Measurements from ENCODE around the gene TRIM40. TPM values are rescaled to one million over a fixed set of nuclear protein-coding genes. Genes with fewer than 3 reads are reported as not detected.

Gene TRIM40
- total RNA-seq, 1 donor from 2014 or later: not detected

GRCh38 chr6:30121446-30122366, 14.2 kb upstream of the TRIM40 start:
- H3K27ac Mint-ChIP-seq (ENCODE audit: unreplicated experiment): no peak overlapping the region
- FAIRE-seq (no peak), DNase-seq (ENCODE audit: low read depth) (no peak)
- no peak overlapping the region for H3K4me3 Mint-ChIP-seq (ENCODE audit: unreplicated experiment)
- Histone ChIP-seq H4K20me1 (ENCODE audit: insufficient read depth, low read length) (no peaks in the 10 kb centered on the region), H3K79me2 (ENCODE audit: insufficient read depth, low read length) (no peaks in the 10 kb centered on the region), H3K9me3 (ENCODE audit: insufficient read depth, low read depth, low read length) (no peaks in the 10 kb centered on the region), H3K4me3 (ENCODE audit: insufficient read depth, low read depth, low read length) (no peak overlapping the region), H3K36me3 (ENCODE audit: insufficient read depth, low read length) (no peaks in the 10 kb centered on the region), H3K4me2 (ENCODE audit: low read length) (no peak overlapping the region), H3K27ac (ENCODE audit: low read depth, low read length) (no peak overlapping the region), H2AFZ (ENCODE audit: low read depth, low read length) (no peak overlapping the region), H3K4me1 (ENCODE audit: insufficient read depth, low read length) (no peaks in the 10 kb centered on the region), H3K9ac (ENCODE audit: low read length) (no peak overlapping the region), H3K27me3 (ENCODE audit: insufficient read depth, low read length) (peaks cover 19% of the 10 kb centered on the region)
- no peaks in the 10 kb centered on the region for H3K9me3 Mint-ChIP-seq (ENCODE audit: unreplicated experiment)
- H3K4me1 Mint-ChIP-seq (ENCODE audit: low read depth, unreplicated experiment): no peaks in the 10 kb centered on the region
- H3K27me3 Mint-ChIP-seq (ENCODE audit: low read depth, unreplicated experiment): peaks cover 46% of the 10 kb centered on the region
- no peaks in the 10 kb centered on the region for H3K36me3 Mint-ChIP-seq (ENCODE audit: low read depth, unreplicated experiment)
- no peak for TF ChIP-seq CTCF (IDR thresholded peaks at IDR 0.05; ENCODE audit: insufficient read depth, low read depth, low read length)
- no peak for TF ChIP-seq EZH2 (IDR thresholded peaks at IDR 0.05; ENCODE audit: insufficient read depth, low read length)

GRCh38 chr6:30122515-30122914, 13.4 kb upstream of the TRIM40 start:
- Mint-ChIP-seq H3K4me1 (ENCODE audit: low read depth, unreplicated experiment) (no peaks in the 10 kb centered on the region), H3K9me3 (ENCODE audit: unreplicated experiment) (no peaks in the 10 kb centered on the region), H3K27me3 (ENCODE audit: low read depth, unreplicated experiment) (peaks cover 54% of the 10 kb centered on the region), H3K36me3 (ENCODE audit: low read depth, unreplicated experiment) (no peaks in the 10 kb centered on the region), H3K4me3 (ENCODE audit: unreplicated experiment) (no peak overlapping the region), H3K27ac (ENCODE audit: unreplicated experiment) (no peak overlapping the region)
- Histone ChIP-seq H3K79me2 (ENCODE audit: insufficient read depth, low read length) (no peaks in the 10 kb centered on the region), H4K20me1 (ENCODE audit: insufficient read depth, low read length) (no peaks in the 10 kb centered on the region), H3K36me3 (ENCODE audit: insufficient read depth, low read length) (no peaks in the 10 kb centered on the region), H3K4me1 (ENCODE audit: insufficient read depth, low read length) (no peaks in the 10 kb centered on the region), H3K4me3 (ENCODE audit: insufficient read depth, low read depth, low read length) (no peak overlapping the region), H2AFZ (ENCODE audit: low read depth, low read length) (no peak overlapping the region), H3K9ac (ENCODE audit: low read length) (no peak overlapping the region), H3K4me2 (ENCODE audit: low read length) (no peak overlapping the region), H3K27me3 (ENCODE audit: insufficient read depth, low read length) (peaks cover 27% of the 10 kb centered on the region), H3K27ac (ENCODE audit: low read depth, low read length) (no peak overlapping the region), H3K9me3 (ENCODE audit: insufficient read depth, low read depth, low read length) (no peaks in the 10 kb centered on the region)
- TF ChIP-seq EZH2 (IDR thresholded peaks at IDR 0.05; ENCODE audit: insufficient read depth, low read length) (no peak), CTCF (IDR thresholded peaks at IDR 0.05; ENCODE audit: insufficient read depth, low read depth, low read length) (no peak)
- DNase-seq (ENCODE audit: low read depth) (no peak), FAIRE-seq (no peak)

Data from astrocyte (in vitro differentiated cells and primary cell).